Measurements from ENCODE around the gene ZDHHC11B.
"Not testable (repeated sequence)": the region's sequence is repeated elsewhere in the genome, so short reads cannot be mapped to it uniquely, and the experiment has no call there.

ZDHHC11B gene

GRCh38 chr5:751992-752391 lies 32.5 kb downstream of the ZDHHC11B start:
- not testable (repeated sequence) for DNase-seq

GRCh38 chr5:751496-751895 lies 33.0 kb downstream of the ZDHHC11B start:
- DNase-seq: no peak

DNA sequence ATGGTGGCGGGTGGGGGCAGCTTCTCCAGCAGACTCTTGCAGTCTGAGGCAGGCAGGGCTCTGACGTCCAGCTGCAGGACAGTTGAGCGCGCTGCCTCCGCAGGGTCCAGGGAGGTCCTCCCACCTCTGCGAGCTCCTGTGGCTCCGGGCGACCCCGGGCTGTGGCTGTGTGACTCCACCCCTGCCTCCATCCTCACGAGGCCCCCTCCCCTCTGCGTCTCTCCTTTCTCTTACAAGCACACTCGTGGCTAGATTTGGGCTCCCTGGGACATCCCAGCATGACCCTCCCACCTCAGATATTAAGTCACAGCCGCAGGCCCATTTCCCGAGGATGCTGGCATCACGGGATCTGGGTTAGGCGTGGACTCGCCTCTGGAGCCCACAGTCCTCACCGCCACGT lies 34.3 kb downstream of the ZDHHC11B start:
- not testable (repeated sequence) for DNase-seq

- DNase-seq: no peak
These were observed 35.3 kb downstream of the ZDHHC11B start for GRCh38 chr5:749101-749670.

DNA sequence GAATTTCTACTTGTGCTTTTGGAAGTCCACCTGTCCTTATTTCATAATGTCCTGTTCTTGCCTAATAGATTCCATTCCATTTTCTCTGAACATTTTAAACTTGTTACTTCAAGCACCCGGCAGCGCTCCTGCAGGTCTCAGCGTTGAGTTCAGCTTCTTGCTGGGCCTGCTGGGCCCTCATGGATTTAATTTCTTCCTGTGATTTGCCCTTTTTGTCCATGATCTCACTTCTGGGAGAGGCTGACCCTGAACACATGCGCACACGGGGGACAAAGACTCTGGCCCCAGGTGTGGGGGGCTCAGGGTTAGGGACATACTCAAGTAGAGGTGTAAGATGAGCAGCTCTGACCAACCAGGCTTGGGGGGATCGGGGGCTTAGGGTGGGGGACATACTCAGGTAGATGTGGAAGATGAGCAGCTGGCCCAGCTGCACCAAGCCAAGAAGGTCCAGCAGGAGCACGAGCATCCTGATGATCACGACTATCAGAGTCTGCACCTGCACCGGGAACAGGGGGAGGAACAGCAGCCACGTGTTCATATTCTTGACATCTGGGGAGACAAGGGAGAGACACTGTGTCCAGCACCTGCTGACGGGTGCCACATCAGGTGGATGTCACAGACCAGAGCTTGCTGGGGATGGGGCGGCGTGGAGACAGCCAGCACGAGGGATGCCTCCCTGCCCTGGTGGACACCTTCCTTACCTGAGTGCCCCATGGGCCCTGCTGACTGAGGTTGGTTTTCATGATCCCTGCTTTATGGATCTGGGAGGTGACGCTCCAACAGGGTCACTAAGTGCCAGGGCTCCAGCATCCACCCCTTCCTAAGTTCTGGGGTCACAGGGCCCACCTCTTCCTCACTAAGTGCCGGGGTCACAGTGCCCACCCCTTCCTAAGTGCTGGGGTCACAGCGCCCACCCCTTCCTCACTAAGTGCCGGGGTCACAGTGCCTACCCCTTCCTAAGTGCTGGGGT lies 36.2 kb downstream of the ZDHHC11B start:
- not testable (repeated sequence) for DNase-seq

- not testable (repeated sequence) for DNase-seq
These were observed 37.2 kb downstream of the ZDHHC11B start for GRCh38 chr5:747303-747844.

- no peak for DNase-seq
These were observed 38.2 kb downstream of the ZDHHC11B start for GRCh38 chr5:746258-746761.

DNA sequence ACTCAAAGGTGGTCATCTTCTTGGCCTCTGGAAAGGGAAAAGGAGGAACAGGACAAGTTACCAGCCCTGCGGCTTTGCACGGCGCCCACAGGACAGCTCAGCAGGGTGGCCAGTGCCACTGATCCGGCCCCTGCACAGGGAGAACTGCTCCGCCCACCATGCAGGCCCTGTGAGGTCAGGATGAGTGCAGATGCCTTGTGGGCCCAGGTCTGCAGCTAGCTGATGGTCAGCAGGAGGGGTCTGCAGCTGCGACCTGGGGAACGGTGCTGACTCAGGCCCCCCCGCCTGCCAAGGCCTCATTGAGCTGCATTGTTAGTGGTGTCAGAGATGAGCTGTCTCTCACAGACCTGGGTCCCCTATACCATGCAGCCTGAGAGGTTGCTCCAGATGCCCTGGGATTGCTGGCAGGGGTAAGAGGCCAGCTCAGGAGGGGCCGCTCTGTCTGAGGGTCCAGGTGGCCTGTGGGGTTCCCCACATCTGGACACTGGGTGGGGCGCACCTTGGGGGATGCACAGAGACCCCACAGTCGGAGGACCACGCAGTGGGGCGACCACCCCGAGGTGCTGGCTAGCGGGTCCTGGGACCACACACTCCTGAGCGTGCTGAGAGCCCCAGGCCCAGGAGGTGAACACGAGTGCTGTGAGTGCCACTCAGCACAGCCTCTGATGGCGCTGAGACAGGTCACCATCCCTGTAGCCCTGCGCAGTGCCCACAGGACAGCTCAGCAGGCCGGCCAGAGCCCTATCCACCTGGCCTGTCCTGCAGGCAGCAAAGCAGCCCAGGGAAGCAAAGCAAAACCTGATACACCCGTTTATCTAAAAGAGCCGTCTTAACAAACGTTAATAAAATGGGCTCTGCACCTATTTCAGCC lies 39.0 kb downstream of the ZDHHC11B start:
- DNase-seq: not testable (repeated sequence)

DNA sequence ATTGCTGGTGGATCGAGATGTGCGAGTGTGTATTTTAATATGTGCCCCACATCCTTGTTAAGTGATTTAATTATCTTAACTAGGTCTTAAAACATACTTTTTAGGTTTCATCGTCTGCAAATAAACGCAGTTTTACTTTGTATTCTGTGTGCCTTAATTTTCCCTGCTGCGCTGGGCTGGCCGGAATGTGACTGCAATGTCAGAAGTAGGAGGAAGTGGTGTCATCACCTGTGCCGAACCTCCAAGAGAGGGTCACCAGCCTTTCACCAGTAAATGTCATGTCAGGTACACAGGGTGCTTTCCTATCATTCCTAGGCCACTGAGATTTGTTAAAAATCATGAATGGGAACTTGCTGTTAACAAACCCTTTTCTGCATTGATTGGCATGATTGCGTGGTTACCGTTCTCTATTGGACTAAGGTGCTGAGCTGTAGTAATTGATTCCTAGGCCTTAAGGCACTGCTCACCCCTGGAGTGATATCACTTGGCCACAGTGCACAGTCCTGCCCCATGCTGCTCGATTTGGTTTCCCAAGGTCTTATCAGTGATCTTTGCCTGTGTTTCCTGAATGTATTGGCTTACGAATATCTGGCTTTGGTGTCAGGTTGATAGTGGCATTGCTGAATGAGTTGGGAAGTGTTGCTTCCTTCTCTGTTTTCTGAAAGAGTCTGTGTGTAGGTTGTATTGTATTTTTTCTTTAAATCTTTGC lies 40.7 kb downstream of the ZDHHC11B start:
- not testable (repeated sequence) for DNase-seq

DNA sequence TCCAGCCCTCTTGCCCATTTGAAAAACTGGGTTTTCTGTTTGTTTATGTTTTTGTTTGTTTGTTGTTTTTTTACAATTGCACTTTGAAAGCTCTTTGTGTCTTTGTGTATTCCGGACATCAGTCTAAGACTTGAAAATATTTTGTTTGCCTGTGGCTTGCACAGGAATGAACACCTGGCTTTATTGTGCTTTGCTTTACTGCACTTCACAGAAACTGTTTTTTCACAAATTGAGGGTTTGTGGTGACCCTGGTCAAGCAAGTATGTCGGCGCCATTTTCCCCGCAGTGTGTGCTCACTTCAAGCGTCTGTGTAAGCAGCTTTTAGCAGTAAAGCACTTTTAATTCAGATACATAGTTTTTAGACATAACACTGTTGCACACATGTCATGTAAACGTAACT lies 42.3 kb downstream of the ZDHHC11B start:
- not testable (repeated sequence) for DNase-seq

DNA sequence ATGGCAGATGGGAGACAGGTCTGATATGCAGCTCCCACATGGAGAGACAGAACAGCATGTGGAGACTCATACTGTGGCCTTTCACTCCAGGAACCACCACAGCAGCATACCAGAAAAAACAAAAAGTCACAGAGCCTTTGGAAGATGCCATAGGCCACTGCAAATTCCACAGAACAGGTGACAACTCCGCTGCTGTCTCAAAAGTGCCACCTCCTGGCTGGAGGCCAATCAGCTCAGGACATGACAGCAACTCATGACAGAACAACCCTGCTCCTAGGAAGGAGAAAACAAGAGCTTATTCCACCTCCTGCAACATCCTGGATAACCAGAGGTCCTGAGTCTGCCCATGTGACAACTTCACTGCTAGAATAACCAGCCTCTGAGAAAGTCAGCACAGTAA lies 50.4 kb downstream of the ZDHHC11B start:
- not testable (repeated sequence) for DNase-seq

- DNase-seq: not testable (repeated sequence)
These were observed 51.6 kb downstream of the ZDHHC11B start for GRCh38 chr5:732754-733454.

DNA sequence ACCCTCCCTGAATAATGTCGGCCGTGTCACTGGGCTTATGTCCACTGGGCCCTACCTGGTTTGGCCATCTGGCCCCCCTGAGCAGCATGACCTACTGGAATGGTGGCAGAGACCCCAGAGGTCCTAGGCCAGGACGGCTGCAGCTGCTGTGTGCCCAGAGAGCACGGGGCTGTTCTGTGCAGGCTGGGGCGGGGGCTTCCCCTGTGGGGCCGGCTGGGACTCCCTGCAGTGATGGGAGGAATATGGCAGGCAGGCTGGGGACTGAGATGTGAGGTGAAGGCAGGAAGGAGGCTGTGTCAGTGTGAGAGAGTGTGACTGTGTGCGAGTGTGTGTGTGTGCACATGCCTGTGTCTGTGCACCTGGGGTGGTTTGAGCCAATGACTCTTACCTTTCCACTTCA lies 55.3 kb downstream of the ZDHHC11B start:
- DNase-seq: not testable (repeated sequence)

DNA sequence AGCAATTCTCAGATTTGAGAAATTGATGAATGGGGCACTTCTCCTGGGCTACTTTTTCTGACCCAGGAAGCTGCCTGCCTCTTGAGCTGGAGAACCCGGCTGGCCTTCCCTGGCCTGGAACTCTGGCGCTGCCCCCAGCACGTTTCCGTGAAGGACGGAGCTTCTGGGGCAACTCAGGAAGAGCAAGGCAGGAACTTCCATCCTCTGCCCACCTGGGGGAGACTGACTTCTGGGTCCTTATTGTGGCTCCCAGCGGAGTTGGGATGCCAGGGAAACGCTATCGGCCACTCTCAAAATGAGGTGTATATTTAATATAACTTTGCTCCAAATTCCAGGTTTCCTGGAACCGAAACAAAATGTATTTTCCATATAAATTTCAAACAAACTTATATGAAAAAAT lies 57.4 kb downstream of the ZDHHC11B start:
- DNase-seq: not testable (repeated sequence)

DNA sequence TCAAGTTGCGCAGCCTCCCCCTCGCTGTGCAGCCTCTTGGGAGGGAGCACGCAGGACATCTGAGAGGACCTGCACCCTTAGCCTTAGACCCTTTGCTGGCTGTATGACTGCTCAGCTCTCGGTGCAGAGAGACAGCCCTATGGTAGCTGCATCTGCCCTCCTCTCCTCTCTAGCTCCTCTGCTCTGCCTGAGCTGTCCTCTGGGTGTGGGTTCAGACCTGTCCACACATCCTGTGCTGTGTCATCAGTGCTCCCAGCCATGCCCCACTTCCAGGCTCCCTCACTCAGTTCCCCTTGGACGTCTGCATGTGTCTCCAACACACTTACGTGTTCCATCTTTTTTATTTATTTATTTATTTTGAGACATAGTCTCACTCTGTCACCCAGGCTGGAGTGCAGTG lies 60.7 kb downstream of the ZDHHC11B start:
- DNase-seq: not testable (repeated sequence)

- not testable (repeated sequence) for DNase-seq
These were observed 61.2 kb downstream of the ZDHHC11B start for GRCh38 chr5:723309-723708.

- DNase-seq: not testable (repeated sequence)
These were observed 65.2 kb downstream of the ZDHHC11B start for GRCh38 chr5:719379-719778.

DNA sequence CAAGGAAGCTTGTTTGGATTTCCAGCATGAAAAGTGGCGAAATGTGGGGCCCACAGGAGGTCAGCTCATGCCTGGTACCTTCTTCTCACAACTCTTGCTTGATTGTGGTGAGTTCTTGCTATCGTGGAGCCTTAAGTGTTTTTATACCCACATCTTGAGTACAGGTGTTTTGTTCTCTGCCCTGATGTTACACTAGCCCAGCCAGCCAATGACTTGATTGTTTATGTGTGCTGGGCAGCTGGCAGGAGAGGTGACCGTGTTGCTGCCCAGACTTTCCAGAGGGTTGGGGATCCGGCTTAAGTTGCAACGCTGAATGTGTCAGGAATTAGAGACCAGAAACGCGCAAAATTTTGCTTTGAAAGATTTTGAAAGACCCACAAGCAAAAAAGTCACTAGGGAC lies 67.4 kb downstream of the ZDHHC11B start:
- no peak for DNase-seq

DNA sequence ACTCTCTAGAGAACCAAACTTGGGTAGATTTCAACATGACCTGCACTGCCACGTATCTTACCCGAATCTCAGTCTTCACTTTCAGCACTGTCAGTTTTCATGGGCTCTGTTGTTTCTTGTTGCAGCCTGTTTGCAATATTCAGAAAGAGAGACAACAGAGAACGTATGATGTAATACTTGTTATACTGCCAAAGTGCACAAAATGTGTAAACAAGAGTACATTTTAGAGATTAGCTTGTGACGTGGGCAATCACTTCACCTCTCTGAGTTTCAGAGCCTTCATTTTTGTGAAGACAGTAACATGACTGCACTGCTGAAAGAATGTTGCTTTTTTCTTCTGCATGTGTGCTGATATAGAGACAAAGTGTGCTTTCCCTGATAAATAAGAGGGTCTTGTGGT lies 67.8 kb downstream of the ZDHHC11B start:
- peak; percentile 3 for DNase-seq

GRCh38 chr5:715636-716035 lies 68.9 kb downstream of the ZDHHC11B start:
- not testable (repeated sequence) for DNase-seq
